Fibroblast of lung (primary cell): ENCODE results near the gene MKI67.

Experiments used
- CTCF ChIP-seq, 2 donors: IDR thresholded peaks in 1 of 2; conservative IDR thresholded peaks in 1 of 2; 1 replicate in 1 of 2; 2 replicates in 1 of 2; pipeline ENCODE4 v1.5.1; 2011 to 2012; ENCODE audit warnings: low read length in 2 of 2, control low read depth in 1 of 2, inconsistent platforms in 1 of 2, low read depth in 1 of 2, mild to moderate bottlenecking in 1 of 2
- EZH2 ChIP-seq: IDR thresholded peaks from 2 replicates; pipeline ENCODE4 v1.5.1; 2012; ENCODE audit warnings: low read length, control low read depth, mild to moderate bottlenecking; ENCODE audit errors: missing control alignments

DNA sequence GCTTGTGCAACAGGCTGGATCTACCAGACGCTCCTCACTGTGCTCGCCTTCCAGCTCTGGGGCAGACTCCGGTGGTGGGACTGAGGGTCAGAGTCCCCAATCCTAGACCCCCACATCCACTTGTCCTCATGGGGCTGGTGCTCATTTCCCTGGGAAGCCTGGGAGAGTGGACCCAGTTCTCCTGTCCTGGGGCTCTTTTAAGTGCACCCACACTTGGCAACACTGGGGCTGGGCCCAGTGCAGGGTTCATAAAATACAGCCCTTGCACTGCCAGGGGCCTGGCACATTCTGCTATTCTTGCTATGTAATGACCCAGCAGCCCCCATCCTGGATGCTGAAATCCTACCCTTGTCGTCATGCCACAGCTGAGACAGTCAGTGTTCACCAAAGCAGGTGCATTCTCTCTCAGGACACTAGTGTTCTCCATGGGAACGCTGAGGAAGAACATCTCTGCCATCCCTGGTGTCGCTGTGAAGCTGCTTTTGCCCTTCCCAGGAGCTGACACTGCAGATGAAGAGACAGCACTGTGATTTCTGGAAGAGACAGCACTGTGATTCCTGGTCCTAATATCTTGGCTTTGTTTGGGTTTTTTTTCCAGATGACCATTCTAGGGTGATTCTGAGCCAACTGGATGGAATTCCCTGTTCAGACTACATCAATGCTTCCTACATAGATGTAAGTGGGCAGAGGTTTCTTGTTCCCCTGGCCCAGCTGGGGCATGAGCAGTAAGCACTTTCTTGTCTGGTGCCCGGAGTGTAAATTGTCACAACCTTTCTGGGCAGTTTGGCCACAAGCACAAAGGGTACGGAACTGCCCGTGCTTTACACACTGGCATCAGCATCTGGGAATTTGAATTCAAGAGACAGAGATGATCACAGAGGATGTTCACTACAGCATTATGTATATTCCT lies 65.6 kb downstream of the MKI67 start:
- TF ChIP-seq CTCF (conservative IDR thresholded peaks at IDR 0.05 in 1 of 2, IDR thresholded peaks at IDR 0.05 in 1 of 2; ENCODE audit: low read depth in 1 of 2, low read length in 2 of 2) (no peak), EZH2 (no peak)
